ENCODE measurements around the gene KPNA6.

DNA sequence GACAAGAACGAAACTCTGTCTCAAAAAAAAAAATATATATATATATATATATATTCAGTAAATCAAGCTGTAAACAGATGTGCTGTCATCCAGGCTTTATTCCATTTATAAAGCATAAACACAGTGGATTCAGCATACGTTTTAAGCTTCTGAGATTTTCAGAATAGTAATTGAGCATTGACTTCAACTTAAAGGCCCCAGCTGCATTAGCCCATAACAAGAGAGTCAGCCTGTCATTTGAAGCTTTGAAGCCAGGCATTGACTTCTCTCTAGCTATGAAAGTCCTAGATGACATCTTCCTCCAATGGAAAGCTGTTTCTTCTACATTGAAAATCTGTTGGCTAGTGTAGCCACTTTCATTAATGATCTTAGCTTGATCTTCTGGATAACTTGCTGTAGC lies 6.6 kb downstream of the KPNA6 start:
- no peak for TF ChIP-seq MYNN (CRISPR knock-in tag; IDR thresholded peaks at IDR 0.05; ENCODE audit: low read depth)
- TF ChIP-seq NPAS2 (CRISPR knock-in tag; IDR thresholded peaks at IDR 0.05; ENCODE audit: borderline replicate concordance), result no peak
- TF ChIP-seq, protein P1, sequence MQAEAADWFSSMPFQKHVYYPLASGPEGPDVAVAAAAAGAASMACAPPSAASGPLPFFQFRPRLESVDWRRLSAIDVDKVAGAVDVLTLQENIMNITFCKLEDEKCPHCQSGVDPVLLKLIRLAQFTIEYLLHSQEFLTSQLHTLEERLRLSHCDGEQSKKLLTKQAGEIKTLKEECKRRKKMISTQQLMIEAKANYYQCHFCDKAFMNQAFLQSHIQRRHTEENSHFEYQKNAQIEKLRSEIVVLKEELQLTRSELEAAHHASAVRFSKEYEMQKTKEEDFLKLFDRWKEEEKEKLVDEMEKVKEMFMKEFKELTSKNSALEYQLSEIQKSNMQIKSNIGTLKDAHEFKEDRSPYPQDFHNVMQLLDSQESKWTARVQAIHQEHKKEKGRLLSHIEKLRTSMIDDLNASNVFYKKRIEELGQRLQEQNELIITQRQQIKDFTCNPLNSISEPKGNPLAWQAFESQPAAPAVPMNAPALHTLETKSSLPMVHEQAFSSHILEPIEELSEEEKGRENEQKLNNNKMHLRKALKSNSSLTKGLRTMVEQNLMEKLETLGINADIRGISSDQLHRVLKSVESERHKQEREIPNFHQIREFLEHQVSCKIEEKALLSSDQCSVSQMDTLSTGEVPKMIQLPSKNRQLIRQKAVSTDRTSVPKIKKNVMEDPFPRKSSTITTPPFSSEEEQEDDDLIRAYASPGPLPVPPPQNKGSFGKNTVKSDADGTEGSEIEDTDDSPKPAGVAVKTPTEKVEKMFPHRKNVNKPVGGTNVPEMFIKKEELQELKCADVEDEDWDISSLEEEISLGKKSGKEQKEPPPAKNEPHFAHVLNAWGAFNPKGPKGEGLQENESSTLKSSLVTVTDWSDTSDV (CRISPR knock-in tag; IDR thresholded peaks at IDR 0.05), result no peak
- TF ChIP-seq ZNF367 (CRISPR knock-in tag; IDR thresholded peaks at IDR 0.05; ENCODE audit: borderline replicate concordance), result no peak
- no peak for TF ChIP-seq ZSCAN29 (CRISPR knock-in tag; conservative IDR thresholded peaks at IDR 0.05)
- TF ChIP-seq, protein P2, sequence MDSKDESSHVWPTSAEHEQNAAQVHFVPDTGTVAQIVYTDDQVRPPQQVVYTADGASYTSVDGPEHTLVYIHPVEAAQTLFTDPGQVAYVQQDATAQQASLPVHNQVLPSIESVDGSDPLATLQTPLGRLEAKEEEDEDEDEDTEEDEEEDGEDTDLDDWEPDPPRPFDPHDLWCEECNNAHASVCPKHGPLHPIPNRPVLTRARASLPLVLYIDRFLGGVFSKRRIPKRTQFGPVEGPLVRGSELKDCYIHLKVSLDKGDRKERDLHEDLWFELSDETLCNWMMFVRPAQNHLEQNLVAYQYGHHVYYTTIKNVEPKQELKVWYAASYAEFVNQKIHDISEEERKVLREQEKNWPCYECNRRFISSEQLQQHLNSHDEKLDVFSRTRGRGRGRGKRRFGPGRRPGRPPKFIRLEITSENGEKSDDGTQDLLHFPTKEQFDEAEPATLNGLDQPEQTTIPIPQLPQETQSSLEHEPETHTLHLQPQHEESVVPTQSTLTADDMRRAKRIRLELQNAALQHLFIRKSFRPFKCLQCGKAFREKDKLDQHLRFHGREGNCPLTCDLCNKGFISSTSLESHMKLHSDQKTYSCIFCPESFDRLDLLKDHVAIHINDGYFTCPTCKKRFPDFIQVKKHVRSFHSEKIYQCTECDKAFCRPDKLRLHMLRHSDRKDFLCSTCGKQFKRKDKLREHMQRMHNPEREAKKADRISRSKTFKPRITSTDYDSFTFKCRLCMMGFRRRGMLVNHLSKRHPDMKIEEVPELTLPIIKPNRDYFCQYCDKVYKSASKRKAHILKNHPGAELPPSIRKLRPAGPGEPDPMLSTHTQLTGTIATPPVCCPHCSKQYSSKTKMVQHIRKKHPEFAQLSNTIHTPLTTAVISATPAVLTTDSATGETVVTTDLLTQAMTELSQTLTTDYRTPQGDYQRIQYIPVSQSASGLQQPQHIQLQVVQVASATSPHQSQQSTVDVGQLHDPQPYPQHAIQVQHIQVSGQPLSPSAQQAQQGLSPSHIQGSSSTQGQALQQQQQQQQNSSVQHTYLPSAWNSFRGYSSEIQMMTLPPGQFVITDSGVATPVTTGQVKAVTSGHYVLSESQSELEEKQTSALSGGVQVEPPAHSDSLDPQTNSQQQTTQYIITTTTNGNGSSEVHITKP (CRISPR knock-in tag; IDR thresholded peaks at IDR 0.05; ENCODE audit: low read depth), result no peak
- no peak for TF ChIP-seq POLR2A (IDR thresholded peaks at IDR 0.05; ENCODE audit: insufficient read depth in 1 of 2, low read depth in 2 of 2, low read length in 2 of 2)
- no peak for TF ChIP-seq KMT2B (CRISPR knock-in tag; IDR thresholded peaks at IDR 0.05)
